ENCODE results near the gene NBPF4.
"Not testable (repeated sequence)": the region's sequence is repeated elsewhere in the genome, so short reads cannot be mapped to it uniquely, and the experiment has no call there.

NBPF4 gene

GRCh38 chr1:108243976-108244375 lies at the start of gene NBPF4:
Gene NBPF4 (minus strand): TSS chr1:108244076. CDS start chr1:108243761, 315 bp downstream.
- not testable (repeated sequence) for DNase-seq

DNA sequence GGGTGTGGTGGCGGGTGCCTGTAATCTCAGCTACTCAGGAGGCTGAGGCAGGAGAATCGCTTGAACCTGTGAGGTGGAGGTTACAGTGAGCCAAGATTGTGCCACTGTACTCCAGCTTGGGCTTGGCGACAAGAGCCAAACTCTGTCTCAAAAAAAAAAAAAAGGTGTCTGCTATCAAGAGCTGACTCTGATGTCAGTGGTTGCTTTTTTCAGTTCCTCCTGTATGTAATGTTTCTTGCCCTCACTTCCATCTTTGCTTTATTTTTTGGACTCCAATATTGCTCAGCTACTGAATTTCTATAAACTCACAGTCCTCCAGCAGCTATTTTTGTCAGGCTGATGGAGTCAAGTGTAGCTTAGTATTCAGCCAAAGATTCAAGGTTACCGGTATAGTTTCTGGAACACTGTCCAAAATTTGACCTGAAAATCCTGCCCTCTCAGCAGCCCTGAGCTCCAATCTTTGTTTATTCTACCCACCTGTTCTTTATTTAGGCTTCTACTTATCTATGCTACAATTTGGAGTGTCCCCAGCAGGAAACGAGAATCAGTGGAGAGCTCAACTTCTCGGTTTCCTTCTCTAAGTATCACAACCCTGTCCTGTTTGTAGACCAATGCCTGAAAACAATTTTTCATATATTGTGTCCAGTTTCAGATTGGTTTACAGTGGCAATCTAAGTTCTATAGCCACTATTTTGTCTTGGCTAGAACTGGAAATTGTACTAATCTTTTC lies 38.8 kb upstream of the NBPF4 start:
- DNase-seq, result not testable (repeated sequence)

DNA sequence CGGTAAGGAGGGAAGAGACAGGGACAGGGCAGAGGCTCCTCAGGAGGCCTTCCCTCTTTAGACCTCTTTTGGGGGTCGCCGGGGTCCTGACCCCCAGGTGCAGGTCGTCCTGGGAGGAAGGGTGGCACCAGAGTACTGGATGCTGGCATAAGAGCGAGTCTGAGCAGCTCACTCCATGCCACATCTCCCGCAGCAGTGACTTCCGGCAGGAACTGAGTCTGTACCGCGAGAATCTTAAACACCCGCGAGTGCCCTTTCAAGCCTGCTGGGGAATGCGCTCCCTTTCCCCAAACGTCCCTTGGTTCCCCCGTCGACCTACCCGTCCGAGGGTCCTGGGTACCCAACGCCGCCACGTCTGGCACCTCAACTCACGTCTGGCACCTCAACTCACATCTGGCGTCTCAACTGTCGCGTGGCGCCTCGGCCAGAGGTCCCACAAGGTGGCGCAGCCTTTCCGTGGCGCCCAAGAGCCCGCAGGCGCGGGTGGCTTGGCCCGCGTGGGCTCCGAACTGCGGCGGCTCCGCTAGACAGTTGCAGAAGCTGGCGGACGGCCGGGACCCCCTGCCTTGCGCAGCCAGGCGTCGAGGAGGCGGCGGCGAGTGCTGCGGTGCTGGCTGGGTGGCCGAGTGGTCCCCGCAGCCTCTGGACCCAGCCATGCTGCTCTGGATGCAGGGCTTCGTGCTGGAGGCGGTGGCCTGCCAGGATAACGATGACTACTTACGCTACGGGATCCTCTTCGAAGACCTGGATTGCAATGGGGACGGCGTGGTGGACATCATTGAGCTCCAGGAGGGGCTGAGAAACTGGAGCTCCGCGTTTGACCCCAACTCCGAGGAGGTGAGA lies 28.8 kb upstream of the NBPF4 start:
- DNase-seq, result not testable (repeated sequence)

DNA sequence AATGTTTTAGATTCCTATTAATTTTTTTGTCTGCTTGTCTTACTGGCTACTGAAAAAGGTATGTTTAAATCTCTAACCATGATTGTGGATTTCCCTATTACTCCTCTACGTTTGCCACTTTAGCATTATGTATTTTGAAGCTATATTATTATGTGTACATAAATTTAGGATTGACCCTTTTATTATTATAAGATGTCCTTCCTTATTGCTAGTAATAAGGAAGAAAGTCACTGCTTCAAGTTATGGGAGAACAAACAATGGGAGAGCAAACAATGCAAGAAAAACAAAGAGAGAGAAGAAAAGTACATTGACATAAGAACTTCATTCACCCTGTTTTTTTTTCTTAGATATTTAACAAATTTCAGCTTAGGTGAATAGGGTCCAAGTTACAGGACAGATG lies 23.2 kb upstream of the NBPF4 start:
- not testable (repeated sequence) for DNase-seq

GRCh38 chr1:108261967-108262366 lies 18.1 kb upstream of the NBPF4 start:
- not testable (repeated sequence) for DNase-seq

GRCh38 chr1:108261519-108261918 lies 17.6 kb upstream of the NBPF4 start:
- DNase-seq, result not testable (repeated sequence)

DNA sequence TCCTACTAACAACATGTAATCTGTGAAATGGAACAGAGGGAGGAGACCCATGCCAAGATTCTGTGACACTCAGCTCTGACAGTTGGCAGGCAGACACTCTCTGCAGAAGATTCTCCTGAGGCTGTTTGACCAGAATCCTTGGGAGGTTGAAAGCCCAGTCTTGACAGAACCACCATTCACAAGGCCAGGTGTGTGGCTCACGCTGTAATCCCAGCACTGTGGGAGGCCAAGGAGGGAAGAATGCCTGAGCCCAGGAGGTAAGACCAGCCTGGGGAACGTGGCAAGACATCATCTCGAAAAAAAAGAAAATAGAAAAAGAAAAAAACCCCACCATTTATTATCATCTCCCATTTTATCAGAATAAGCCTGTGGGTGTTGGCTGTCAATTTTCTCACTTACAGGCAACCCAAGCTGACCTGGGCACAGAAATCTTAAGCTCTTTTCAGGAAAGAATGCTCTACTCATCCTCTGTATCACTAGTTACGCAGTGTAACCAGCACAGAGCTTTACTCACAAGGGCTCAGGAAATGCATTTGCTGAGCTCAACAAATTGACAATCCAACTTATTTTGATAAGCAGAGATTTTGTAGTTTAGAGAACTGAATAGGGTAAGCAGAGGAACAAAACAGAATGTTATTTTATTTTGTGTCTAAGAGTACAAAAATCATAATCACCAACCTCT lies 16.8 kb upstream of the NBPF4 start:
- not testable (repeated sequence) for DNase-seq

DNA sequence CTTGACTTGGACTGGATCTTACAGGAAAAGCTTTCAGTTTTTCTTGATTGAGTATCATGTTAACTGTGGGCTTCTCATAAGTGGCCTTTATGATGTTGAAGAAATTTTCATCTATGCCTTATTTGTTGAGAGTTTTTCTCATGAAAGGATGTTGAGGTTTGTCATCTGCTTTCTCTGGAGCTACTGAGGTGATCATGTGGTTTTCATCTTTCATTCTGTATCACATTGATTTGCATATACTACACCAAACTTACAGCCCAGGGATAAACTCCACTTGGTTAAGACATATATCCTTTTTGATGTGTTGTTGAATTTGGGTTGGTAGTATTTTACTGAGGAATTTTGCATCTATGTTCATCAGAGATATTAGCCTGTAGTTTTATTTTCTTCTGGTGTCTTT lies 11.6 kb upstream of the NBPF4 start:
- not testable (repeated sequence) for DNase-seq

GRCh38 chr1:108239426-108239825 lies 4.5 kb downstream of the NBPF4 start:
- not testable (repeated sequence) for DNase-seq

DNA sequence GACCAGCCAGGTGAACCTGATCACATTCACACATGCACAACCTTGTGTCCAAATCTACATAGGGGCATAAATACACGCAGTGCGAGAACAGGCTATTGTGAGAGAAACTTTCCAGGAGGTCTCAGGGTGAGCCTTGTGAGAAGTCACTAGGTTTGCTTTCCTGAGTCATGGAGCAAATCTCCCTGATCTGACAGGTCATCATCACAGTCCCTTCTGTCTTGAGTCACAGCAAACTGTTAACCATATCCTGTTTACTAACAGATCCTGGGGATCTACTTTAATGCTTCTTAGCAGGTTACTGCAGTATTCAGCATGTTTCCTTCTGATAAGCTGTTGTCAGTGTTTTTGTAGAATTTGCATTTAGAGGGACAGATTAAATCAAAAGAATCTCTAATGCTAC lies 8.6 kb downstream of the NBPF4 start:
- DNase-seq, result not testable (repeated sequence)

DNA sequence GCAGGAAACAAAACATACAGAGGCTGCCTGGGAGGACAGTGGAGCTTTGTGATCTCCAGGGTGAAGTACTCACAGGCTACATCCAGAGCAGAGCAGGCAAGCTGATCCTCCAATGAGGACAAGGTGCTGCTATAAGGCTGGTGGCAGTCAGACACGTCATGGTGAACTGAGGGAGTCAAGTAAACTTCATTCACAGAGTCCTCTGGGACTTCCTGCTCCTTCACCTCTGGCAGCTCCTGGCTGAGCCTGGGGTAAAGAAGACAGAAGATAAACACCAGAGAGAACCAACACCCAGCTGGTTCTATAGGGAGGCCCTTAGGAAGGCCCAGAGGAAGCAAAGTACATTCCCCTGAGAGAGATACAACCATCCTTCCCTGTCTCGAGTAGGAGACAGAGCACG lies 11.7 kb downstream of the NBPF4 start:
- not testable (repeated sequence) for DNase-seq

- not testable (repeated sequence) for DNase-seq
Observed at GRCh38 chr1:108229976-108230375, 13.9 kb downstream of the NBPF4 start.

GRCh38 chr1:108227772-108228171 lies 16.1 kb downstream of the NBPF4 start:
- not testable (repeated sequence) for DNase-seq

GRCh38 chr1:108226855-108227254 lies 17.0 kb downstream of the NBPF4 start:
- DNase-seq, result not testable (repeated sequence)

GRCh38 chr1:108223226-108223625 lies 20.6 kb downstream of the NBPF4 start:
- DNase-seq, result not testable (repeated sequence)

- not testable (repeated sequence) for DNase-seq
Observed at GRCh38 chr1:108217515-108218174, 26.2 kb downstream of the NBPF4 start.

DNA sequence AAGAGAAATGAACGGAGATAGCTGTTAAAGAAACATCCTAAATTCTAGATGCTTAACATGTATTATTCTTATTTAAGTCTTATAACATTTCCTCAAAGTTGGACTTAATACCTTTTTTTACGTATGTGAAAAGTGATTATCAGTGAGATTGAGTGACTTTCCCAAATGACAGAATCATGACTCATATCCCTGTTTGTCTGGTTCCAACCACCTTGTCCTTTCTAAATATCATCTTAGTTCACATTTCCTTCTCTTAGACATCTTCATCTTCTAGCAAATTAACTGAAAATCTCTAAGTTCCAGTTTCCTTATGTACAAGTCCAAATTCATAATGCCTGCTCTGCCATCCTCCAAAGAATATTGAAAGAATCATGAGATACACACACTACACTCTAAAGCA lies 26.9 kb downstream of the NBPF4 start:
- DNase-seq, result not testable (repeated sequence)

DNA sequence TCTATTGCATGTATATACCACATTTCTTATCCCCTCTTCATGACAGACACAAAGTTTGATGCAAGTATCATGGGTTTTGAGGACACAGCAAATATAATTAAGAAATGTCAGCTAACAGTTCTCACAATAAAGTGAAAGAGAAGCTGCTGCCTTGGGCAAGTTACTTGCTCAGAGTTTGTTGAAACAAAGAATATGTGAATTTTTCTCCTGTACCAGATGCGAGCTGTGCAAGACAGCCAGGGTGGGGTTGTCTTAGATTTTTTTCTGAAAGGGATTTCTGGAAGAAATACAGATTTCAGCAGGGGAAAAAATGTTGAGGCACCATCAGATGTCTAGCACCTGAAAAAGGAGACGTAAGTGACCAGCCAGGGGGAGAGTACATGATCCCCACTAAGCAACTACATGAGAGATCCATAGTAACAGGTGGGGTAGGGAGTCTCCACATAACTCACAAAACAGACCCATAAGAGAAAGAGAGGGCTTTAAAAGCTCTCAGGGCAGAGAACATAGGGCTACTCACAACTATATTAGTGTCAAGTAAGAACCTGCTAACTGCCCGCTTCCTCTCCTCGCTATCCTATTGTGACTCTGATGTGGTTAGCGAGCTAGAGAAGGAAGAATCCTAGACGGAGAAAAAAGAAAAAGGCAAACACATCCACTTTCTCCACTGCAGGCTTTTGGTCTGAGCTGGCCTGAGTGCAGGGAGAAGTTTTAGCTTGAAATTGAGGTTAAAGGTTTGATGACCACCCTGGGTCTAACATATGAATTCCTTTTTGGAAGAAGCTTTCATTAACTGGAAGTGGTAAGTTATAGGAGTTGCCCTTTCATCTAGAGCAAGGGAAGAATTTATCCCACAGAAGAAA lies 27.6 kb downstream of the NBPF4 start:
- DNase-seq, result not testable (repeated sequence)

DNA sequence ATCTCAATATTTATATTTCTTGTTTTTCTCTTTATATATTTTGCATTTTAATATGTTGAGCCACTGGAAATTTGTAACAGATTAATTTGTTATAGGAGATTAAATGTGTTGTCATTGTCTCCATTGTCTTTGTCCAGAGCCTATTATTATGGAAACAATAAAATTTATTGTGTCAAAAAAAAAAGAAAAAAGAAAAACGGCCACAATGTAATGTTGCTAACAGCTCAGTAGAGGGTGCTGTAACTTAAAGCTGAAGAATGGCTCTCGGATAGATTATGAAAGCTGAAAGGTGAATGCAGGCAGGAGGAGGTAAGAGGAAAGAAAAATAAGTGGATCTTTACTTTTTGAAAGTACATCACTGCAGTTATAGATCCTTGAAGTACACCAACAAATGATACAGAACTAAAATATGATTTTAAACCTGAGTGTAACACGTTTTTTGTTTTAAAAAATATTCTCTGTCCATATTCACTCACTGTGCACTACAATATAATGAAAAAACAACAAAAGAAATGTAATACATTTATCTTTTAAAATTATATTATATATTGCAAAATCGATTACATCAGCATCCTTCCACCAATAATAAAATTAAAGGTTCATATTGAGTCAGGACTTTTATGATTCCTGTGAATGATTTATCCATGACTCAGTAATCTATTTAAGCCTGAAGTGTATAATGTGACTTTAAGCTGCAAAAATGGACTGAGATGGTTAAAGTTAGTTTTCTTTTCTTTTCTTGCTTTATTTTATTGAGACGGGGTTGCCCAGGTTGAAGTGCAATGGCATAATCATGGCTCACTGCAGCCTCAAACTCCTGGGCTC lies 29.0 kb downstream of the NBPF4 start:
- DNase-seq, result not testable (repeated sequence)

DNA sequence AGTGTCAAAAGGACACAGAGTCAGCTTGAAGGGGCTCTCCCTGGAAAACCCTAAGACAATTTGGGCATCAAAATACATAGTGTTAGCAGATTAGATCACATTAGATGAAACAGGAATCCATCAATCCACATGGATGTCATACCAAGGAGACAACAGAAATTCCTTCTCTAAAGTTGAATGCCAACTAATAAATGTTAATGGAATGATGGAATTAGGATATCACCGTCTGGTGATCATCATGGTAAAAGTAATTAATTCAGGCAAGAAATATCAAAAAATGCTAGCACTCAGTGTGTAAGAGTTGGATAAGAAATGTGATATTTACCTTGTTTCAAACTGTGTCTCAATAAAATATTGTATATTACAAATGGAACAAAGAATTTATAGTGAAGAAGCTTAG lies 32.9 kb downstream of the NBPF4 start:
- DNase-seq, result no peak
